Stomach (tissue), 9 donors: ENCODE results near the gene NPHP1. TPM values are rescaled to one million over a fixed set of nuclear protein-coding genes. Genes with fewer than 3 reads are reported as not detected.
"Not testable (repeated sequence)": the region's sequence is repeated elsewhere in the genome, so short reads cannot be mapped to it uniquely, and the experiment has no call there.

ENCODE experiments used
- DNase-seq, 2 donors: peaks; one replicate each; pipeline versions ENCODE4 v3.0.0 to v3.0.0-alpha.2; 2013 to 2019
- H3K27ac ChIP-seq, 5 donors: fragments of 200-600 bp in 4 of 5; sonication (generic) in 4 of 5; one replicate each; pipeline ENCODE4 v1.5.1; 2013 to 2019; ENCODE audit warnings: mild to moderate bottlenecking in 1 of 5, moderate library complexity in 1 of 5
- H3K27me3 ChIP-seq, 3 donors: fragments of 200-600 bp; sonication (generic); one replicate each; pipeline ENCODE4 v1.5.1; 2017 to 2019; ENCODE audit warnings: mixed run types in 1 of 3
- H3K36me3 ChIP-seq, 4 donors: fragments of 200-600 bp; sonication (generic); 1 replicate in 3 of 4; 2 replicates in 1 of 4; pipeline ENCODE4 v1.5.1; 2016 to 2019
- H3K4me1 ChIP-seq, 4 donors: fragments of 200-600 bp; sonication (generic); one replicate each; pipeline ENCODE4 v1.5.1; 2016 to 2019
- H3K4me3 ChIP-seq, 4 donors: fragments of 200-600 bp; sonication (generic) in 3 of 4; one replicate each; pipeline ENCODE4 v1.5.1; 2016 to 2019; ENCODE audit warnings: mild to moderate bottlenecking in 1 of 4
- H3K9me3 ChIP-seq, 4 donors: fragments of 200-600 bp; sonication (generic); one replicate each; pipeline ENCODE4 v1.5.1; 2016 to 2019
- EP300 ChIP-seq: sonication (generic); formaldehyde crosslinking; IDR thresholded peaks from one replicate; pipeline ENCODE4 v1.6.1; 2017; ENCODE audit warnings: antibody characterized with exemption
- POLR2A ChIP-seq, 4 donors: fragments of 450-650 bp; IDR thresholded peaks; one replicate each; pipeline ENCODE4 v1.6.1; 2016; ENCODE audit warnings: antibody characterized with exemption in 4 of 4, control low read depth in 2 of 4, mild to moderate bottlenecking in 1 of 4, moderate library complexity in 1 of 4
- POLR2AphosphoS5 ChIP-seq, 3 donors: sonication (generic); formaldehyde crosslinking; IDR thresholded peaks; one replicate each; pipeline ENCODE4 v1.6.1; 2016; ENCODE audit warnings: antibody characterized with exemption in 3 of 3
- WGBS, 5 donors: extraction: QIAGEN DNeasy Blood & Tissue Kit in 3 of 5; methylation state at CpG; one replicate each; pipeline versions ENCODE4 v1.1.5 to v1.1.7; 2013 to 2018; 5-methylcytosine and 5-hydroxymethylcytosine counted together
- intact Hi-C: fragments of 100-400 bp; cut with DNase I; formaldehyde crosslinking; loops from one replicate; pipeline ENCODE4 v1.15.1; 2023; ENCODE audit warnings: low total_unique reads
- polyA plus RNA-seq, 3 donors: library from polyadenylated mRNA; stranded (reverse); fragments of 200-250 nt; gene quantifications; one replicate each; pipeline ENCODE4 v1.2.3, GENCODE V29; 2013
- total RNA-seq, 5 donors: library from RNA; depleted of rRNA; stranded (reverse); fragments of >200 nt; gene quantifications; one replicate each; pipeline versions ENCODE4 v1.1.0 to v1.2.3, GENCODE V29; 2014 to 2016
- TF ChIP-seq, protein P1 (sequence below), 7 experiments: fragments of 450-650 bp in 4 of 7; fragments of 200-600 bp in 3 of 7; sonication (generic) in 3 of 7; IDR thresholded peaks; one replicate each; pipeline ENCODE4 v1.5.1; 2016 to 2019; ENCODE audit warnings: antibody characterized with exemption in 7 of 7, control low read depth in 2 of 7, mild to moderate bottlenecking in 1 of 7
- donor health status: healthy with polysubstance abuse.
- donor health status: Bipolar disorder and iron deficiency.
- donor health status: healthy.

NPHP1 gene
- total and polyA plus RNA-seq, 8 donors, result 0.58 to 5.5 (median 3.9) TPM; not detected in 1

DNA sequence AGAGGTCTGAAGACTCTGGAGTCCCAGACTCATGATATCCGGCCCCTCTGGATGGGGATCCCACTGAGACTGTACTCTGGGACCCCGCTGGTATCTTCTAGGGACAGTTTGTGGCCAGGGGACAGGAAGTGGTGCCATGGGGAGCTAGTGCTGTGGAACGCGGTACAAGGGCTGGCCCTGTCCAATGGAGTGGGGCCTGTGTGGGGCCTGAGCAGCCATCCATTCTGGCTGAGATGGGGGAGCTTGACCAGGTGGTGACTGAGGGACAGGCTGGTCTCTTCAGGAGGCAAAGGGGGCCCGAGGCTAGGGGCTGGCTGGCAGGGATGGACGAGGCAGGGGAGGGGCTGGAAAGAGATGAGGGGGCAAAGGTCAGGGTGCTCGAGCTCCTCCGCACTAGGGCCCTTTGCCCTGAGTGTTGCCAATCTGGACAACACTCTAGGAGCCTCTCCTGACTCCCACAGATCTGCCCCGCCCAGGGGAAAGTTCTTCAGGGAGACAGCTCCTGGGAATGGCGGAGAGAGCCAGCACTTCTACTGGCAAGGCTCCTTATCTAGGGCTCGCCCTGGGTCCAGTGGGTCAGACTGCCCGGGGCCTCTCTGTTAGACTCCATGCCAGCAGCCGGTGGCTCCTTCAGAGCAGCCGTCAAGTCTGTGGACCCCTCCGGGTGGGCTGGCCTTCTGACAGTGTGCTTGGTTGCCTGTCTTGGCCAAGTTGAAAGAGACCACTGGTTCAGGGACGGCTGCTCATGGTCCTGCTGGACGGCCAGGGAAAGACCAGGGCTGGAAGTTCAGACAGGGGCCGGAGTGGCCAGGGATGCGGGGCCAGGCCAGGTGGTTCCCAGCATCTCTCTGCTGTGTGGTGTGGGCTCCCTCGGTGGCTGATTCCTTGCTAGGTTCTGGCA, 101.5 kb downstream of the NPHP1 start:
- H3K9me3 ChIP-seq, result peaks cover 0 to 9% (median 3%) of the 10 kb centered on the region in 4 donors
- intact Hi-C loops, result no loop called here
- peaks cover 7 to 20% (median 16%) of the 10 kb centered on the region in 4 donors for H3K4me1 ChIP-seq
- no peaks in the 10 kb centered on the region for H3K36me3 ChIP-seq
- H3K4me3 ChIP-seq, result no peak overlapping the region
- peaks cover 0 to 8% (median 0%) of the 10 kb centered on the region in 3 donors for H3K27me3 ChIP-seq
- peak overlapping the region in 3 of 5 donors; percentile 68 to 89 (median 87) for H3K27ac ChIP-seq
- no peak for DNase-seq
- 80 to 89% (median 83%) methylated on average over 16 to 20 of the region's 20 CpGs for WGBS, 5 donors
- TF ChIP-seq POLR2A (IDR thresholded peaks at IDR 0.05), result no peak
- TF ChIP-seq POLR2AphosphoS5 (IDR thresholded peaks at IDR 0.05), result no peak
- TF ChIP-seq EP300, result no peak
- TF ChIP-seq, protein P1, sequence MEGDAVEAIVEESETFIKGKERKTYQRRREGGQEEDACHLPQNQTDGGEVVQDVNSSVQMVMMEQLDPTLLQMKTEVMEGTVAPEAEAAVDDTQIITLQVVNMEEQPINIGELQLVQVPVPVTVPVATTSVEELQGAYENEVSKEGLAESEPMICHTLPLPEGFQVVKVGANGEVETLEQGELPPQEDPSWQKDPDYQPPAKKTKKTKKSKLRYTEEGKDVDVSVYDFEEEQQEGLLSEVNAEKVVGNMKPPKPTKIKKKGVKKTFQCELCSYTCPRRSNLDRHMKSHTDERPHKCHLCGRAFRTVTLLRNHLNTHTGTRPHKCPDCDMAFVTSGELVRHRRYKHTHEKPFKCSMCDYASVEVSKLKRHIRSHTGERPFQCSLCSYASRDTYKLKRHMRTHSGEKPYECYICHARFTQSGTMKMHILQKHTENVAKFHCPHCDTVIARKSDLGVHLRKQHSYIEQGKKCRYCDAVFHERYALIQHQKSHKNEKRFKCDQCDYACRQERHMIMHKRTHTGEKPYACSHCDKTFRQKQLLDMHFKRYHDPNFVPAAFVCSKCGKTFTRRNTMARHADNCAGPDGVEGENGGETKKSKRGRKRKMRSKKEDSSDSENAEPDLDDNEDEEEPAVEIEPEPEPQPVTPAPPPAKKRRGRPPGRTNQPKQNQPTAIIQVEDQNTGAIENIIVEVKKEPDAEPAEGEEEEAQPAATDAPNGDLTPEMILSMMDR (IDR thresholded peaks at IDR 0.05), result no peak

DNA sequence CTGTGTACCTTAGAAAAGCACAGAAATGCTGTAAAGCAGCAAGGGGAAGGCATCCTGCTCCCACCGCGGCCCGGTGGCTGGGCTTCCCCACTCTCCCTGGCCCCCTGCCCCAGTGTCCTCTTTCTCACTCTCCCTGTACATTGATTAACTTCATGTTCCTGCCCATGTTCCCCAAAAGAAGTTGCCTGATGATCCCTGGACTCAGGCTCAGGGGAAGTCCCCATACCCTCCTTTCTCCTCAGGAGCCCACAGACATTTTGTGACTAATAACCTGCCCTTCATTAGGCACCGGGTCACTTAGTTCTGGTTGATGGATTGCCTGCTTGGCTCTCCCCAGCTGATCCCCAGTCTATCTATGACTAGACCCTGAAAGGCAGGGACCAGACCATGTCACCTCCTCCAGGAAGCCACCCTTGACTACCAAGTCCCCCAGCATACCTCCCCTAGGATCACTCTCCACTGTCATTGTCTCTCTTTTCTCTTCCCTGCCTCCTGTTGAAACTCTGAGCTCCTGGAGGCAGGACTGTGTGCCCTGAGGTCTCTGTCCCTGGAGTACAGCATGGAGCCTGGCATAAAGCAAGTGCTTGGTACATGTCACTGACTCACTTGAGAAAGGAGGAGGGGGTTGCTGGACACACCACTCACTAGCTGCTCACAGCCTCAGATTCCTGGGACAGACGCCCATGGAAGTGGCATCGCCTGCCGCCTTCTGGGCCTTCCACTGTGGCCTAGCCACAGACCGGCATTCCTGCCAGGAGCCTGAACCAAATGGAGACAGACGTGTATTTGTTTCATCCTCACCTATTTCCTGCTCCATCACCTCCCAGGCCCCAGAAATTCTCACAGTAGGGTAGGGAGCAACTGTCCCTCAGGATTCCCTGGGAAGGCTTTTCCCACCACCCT, 102.7 kb downstream of the NPHP1 start:
- intact Hi-C loops, result no loop called here
- DNase-seq, result peak in 1 of 2 donors; percentile 21
- Histone ChIP-seq H3K27me3 (peaks cover 0 to 4% (median 0%) of the 10 kb centered on the region in 3 donors), H3K4me1 (peaks cover 7 to 20% (median 16%) of the 10 kb centered on the region in 4 donors), H3K36me3 (no peaks in the 10 kb centered on the region), H3K27ac (peak overlapping the region; percentile 57 to 89 (median 79)), H3K9me3 (peaks cover 0 to 6% (median 1%) of the 10 kb centered on the region in 4 donors), H3K4me3 (peak overlapping the region in 1 of 4 donors; percentile 9)
- 67 to 86% (median 75%) methylated on average over 9 of the region's 9 CpGs for WGBS, 5 donors
- TF ChIP-seq POLR2AphosphoS5 (IDR thresholded peaks at IDR 0.05) (no peak), POLR2A (IDR thresholded peaks at IDR 0.05) (no peak), EP300 (no peak)
- TF ChIP-seq, protein P1 (IDR thresholded peaks at IDR 0.05), result no peak

DNA sequence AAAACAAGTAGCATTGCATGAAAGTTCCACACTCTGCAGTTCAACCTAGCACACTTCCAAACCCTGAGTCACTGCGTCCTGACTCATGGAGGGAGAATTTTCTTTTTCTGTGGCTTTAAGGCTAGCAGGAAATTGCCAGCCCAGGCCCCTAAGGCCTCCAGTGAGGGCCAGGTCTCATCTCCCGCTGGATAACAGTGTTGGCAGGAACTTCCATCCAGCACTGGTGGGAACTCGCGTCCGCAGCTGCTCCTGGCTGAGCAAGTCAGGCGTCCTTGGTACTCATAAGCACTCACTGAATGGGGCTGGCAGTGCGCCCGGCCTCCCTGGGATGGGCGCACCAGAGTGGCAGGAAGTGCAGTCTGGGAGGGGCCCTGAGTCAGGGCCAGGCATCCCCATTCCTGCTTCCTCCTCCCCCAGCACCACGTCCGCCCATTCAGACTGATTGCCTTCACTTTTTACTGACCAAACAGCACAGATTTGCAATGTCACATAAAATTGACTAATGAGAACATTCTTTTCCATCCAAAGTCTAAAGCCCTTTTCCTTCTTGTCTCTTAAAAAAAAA, 103.5 kb downstream of the NPHP1 start:
- DNase-seq, result peak; percentile 91 to 95
- peak overlapping the region; percentile 63 to 89 (median 79) for H3K27ac ChIP-seq
- TF ChIP-seq, protein P1 (IDR thresholded peaks at IDR 0.05), result no peak
- peak in 2 of 3 donors; percentile 64 to 85 for TF ChIP-seq POLR2AphosphoS5 (IDR thresholded peaks at IDR 0.05)
- 0 to 5% (median 2%) methylated on average over 7 to 11 of the region's 11 CpGs for WGBS, 5 donors
- no peaks in the 10 kb centered on the region for H3K9me3 ChIP-seq
- peaks cover 7 to 20% (median 16%) of the 10 kb centered on the region in 4 donors for H3K4me1 ChIP-seq
- H3K27me3 ChIP-seq, result no peaks in the 10 kb centered on the region
- intact Hi-C loops, result no loop called here
- H3K4me3 ChIP-seq, result peak overlapping the region in 1 of 4 donors; percentile 9
- no peaks in the 10 kb centered on the region for H3K36me3 ChIP-seq

DNA sequence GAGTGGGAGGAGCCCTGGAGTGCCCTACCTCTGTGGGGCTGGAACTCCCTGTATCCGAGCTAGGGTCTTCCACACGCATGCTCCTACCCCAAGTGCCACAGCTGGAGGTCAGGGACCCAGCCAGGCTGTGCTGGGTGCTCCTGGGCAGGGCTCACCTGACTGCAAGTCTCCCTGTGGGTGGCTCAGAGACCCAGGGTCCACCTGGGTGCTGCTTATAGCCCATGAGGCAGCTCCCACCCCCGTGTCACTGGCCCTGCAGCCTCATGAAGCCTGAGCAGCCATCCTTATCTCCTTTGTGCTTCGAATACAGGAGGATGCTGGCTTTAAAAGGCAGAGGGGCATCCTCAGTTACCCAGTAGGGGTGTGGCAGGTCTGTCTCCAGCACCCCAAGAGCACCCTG, 103.9 kb downstream of the NPHP1 start:
- H3K9me3 ChIP-seq, intact Hi-C loops, DNase-seq, H3K27me3 ChIP-seq, H3K4me3 ChIP-seq, H3K36me3 ChIP-seq: not testable (repeated sequence)
- H3K27ac ChIP-seq, result peak overlapping the region; percentile 16 to 89 (median 79)
- WGBS, 5 donors, result 69 to 79% (median 73%) methylated on average over 2 to 4 of the region's 4 CpGs
- H3K4me1 ChIP-seq, result peaks cover 7 to 20% (median 17%) of the 10 kb centered on the region in 4 donors
